Measurements from ENCODE around the gene GABPB1. TPM values are rescaled to one million over a fixed set of nuclear protein-coding genes. Genes with fewer than 3 reads are reported as not detected.

The GABPB1 gene
- total and polyA plus RNA-seq, 10 of the 15 experiments (the other 5 are each of a cell fraction or from before 2014, with no cell fraction given): 13.9 to 48.2 (median 39.8) TPM

GRCh38 chr15:50355980-50356379 is 982 bp upstream of the GABPB1 start:
- peak overlapping the region; percentile 98 for H3K9ac ChIP-seq (ENCODE audit: control insufficient read depth, insufficient read depth, low read length)
- 0% methylated on average over 2 of the region's 2 CpGs for WGBS (ENCODE audit: insufficient coverage, insufficient replicate concordance, low lambda C conversion rate, missing lambda C conversion rate)
- BruUV-seq (replicated peaks): no TSS peak
- RAD21 ChIA-PET (ENCODE audit: unreplicated experiment): interaction anchor here (0.7 to 2.5 kb wide), 4 partner anchors 22 to 408 kb away, joined by 3 to 14 read pairs (median 6); partner anchors contain the start of gene USP8
- peaks cover 76% of the 10 kb centered on the region for H3K79me2 ChIP-seq (ENCODE audit: control insufficient read depth, insufficient read depth, low read length)
- peaks cover 0 to 11% of the 10 kb centered on the region in 2 experiments; a peak in 2 of 4 replicates for H3K36me3 ChIP-seq (ENCODE audit: control insufficient read depth in 2 of 2, insufficient read depth in 2 of 2, low read length in 1 of 2)
- H4K20me1 ChIP-seq (ENCODE audit: control insufficient read depth, insufficient read depth): no peaks in the 10 kb centered on the region; the same call in 1 of the 2 replicates
- H3K9me3 ChIP-seq (replicated peaks; ENCODE audit: control insufficient read depth, insufficient read depth, low read length): no peaks in the 10 kb centered on the region
- SMC1A ChIA-PET (ENCODE audit: uncharacterized antibody, unreplicated experiment): interaction anchor here (0.6 to 7.2 kb wide), 12 partner anchors 14 to 108 kb away, joined by 3 to 38 read pairs (median 6); partner anchors contain the start of gene USP8
- intact Hi-C loops (cut with micrococcal nuclease; ENCODE audit: unreplicated experiment) (loop anchor here (1.0 to 10.0 kb wide), 4 partner anchors 34 to 551 kb away; partner anchors contain the start of gene AP4E1), in situ Hi-C loops (cut with MboI) (loop anchor here (10.0 kb wide), 2 partner anchors 89 to 549 kb away; partner anchors contain the start of gene AP4E1)
- peak overlapping the region; percentile 82 for H3K4me3 ChIP-seq
- peaks cover 10% of the 10 kb centered on the region for H3K4me1 ChIP-seq (ENCODE audit: control insufficient read depth, insufficient read depth, low read length)
- FAIRE-seq (no peak), ATAC-seq (no peak), DNase-seq (ENCODE audit: low read depth, low spot score) (no peak)
- H3K4me2 ChIP-seq (ENCODE audit: control insufficient read depth, insufficient read depth): peak overlapping the region; percentile 86
- POLR2A ChIA-PET: interaction anchor here (0.8 to 1.4 kb wide), 5 partner anchors 9 to 1362 kb away, joined by 3 to 5 read pairs (median 4); no protein-coding TSS in a partner anchor
- CTCF ChIA-PET: interaction anchor here (0.6 to 1.9 kb wide), 13 partner anchors 11 to 525 kb away, joined by 3 to 10 read pairs (median 3); partner anchors contain the start of gene USP8
- no peak overlapping the region for H2AFZ ChIP-seq (ENCODE audit: control insufficient read depth, low read depth, low read length)
- H3K27ac ChIP-seq (ENCODE audit: control insufficient read depth, insufficient read depth): peak overlapping the region; percentile 91
- TF ChIP-seq WRNIP1 (IDR thresholded peaks at IDR 0.05; ENCODE audit: borderline replicate concordance, low read depth, low read length): no peak
- TF ChIP-seq SUZ12 (IDR thresholded peaks at IDR 0.05; ENCODE audit: unreplicated experiment): no peak
- no peak for TF ChIP-seq JUNB (IDR thresholded peaks at IDR 0.05)
- no peak for TF ChIP-seq ATF3 (IDR thresholded peaks at IDR 0.05; ENCODE audit: borderline replicate concordance, extremely low read depth, low read depth, low read length)
- TF ChIP-seq CREB1 (IDR thresholded peaks at IDR 0.05; ENCODE audit: low read depth): no peak
- TF ChIP-seq PML (IDR thresholded peaks at IDR 0.05; ENCODE audit: low read length): no peak
- no peaks in the 10 kb centered on the region for H3K27me3 ChIP-seq (replicated peaks in 1 of 2; ENCODE audit: control insufficient read depth in 2 of 2, insufficient read depth in 2 of 2, low read length in 1 of 2)

Measured in GM12878 (cell line).